Right lobe of liver (tissue), 4 donors: ENCODE data around the gene PRC1.

Experiments used
- POLR2A ChIP-seq: fragments of 450-650 bp; IDR thresholded peaks from one replicate; pipeline ENCODE4 v1.6.1; 2017; ENCODE audit warnings: antibody characterized with exemption, mild to moderate bottlenecking
- TF ChIP-seq, protein P1 (sequence below), 4 donors: fragments of 200-600 bp in 3 of 4; fragments of 450-650 bp in 1 of 4; IDR thresholded peaks; one replicate each; pipeline versions ENCODE4 v1.5.1 to v1.8.0; 2016 to 2022; ENCODE audit warnings: antibody characterized with exemption in 4 of 4, mild to moderate bottlenecking in 2 of 4
- donor health status: DM: no; HTN: no; CAD: no.
- donor health status: DM: no; HTN: no; CAD: no.
- donor health status: DM: no; HTN: yes; CAD: no.

DNA sequence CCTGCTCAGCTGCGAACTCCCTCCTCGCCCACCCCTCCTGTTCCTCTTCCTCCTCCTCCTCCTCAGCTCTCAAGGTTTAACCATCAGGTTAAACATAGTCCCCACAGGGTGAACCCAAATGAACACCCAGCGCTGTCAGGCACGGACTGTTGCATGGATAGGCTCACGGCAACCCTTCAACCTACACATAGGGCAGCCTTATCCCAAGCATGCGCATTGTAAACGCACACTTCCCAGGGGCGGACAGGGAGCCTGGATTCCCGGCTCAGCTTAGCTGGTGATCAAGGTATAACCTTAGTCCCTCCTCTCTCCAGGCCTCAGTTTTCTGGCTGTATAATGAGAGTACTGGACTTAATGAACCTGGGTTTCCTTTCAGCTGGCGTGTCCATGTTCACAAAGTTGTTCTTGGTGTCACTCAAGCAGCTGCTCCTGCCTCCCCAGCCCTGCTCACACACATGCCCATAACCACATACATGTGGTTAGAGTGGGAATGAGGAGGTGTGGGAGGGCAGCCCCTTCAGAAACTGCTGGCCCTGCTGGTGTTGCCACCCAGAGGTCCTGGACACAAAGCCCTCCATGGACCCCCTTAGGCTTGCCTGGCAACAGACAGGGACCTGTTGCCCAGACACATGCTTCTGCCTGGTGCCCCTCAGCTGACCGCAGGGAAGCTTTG lies 49.0 kb upstream of the PRC1 start:
- TF ChIP-seq, protein P1, sequence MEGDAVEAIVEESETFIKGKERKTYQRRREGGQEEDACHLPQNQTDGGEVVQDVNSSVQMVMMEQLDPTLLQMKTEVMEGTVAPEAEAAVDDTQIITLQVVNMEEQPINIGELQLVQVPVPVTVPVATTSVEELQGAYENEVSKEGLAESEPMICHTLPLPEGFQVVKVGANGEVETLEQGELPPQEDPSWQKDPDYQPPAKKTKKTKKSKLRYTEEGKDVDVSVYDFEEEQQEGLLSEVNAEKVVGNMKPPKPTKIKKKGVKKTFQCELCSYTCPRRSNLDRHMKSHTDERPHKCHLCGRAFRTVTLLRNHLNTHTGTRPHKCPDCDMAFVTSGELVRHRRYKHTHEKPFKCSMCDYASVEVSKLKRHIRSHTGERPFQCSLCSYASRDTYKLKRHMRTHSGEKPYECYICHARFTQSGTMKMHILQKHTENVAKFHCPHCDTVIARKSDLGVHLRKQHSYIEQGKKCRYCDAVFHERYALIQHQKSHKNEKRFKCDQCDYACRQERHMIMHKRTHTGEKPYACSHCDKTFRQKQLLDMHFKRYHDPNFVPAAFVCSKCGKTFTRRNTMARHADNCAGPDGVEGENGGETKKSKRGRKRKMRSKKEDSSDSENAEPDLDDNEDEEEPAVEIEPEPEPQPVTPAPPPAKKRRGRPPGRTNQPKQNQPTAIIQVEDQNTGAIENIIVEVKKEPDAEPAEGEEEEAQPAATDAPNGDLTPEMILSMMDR (IDR thresholded peaks at IDR 0.05), result no peak
- no peak for TF ChIP-seq POLR2A
